Thyroid gland (tissue), 4 donors: ENCODE data around the gene ARHGEF16.

Experiments used
- POLR2A ChIP-seq, 2 donors: fragments of 450-650 bp; IDR thresholded peaks; one replicate each; pipeline ENCODE4 v1.6.1; 2017; ENCODE audit warnings: antibody characterized with exemption in 2 of 2, mild to moderate bottlenecking in 2 of 2, moderate library complexity in 1 of 2
- TF ChIP-seq, protein P1 (sequence below), 6 experiments: fragments of 200-600 bp in 3 of 6; fragments of 450-650 bp in 3 of 6; sonication (generic) in 3 of 6; IDR thresholded peaks; one replicate each; pipeline ENCODE4 v1.5.1; 2016 to 2019; ENCODE audit warnings: antibody characterized with exemption in 6 of 6, mild to moderate bottlenecking in 2 of 6, inconsistent platforms in 1 of 6, moderate library complexity in 1 of 6

DNA sequence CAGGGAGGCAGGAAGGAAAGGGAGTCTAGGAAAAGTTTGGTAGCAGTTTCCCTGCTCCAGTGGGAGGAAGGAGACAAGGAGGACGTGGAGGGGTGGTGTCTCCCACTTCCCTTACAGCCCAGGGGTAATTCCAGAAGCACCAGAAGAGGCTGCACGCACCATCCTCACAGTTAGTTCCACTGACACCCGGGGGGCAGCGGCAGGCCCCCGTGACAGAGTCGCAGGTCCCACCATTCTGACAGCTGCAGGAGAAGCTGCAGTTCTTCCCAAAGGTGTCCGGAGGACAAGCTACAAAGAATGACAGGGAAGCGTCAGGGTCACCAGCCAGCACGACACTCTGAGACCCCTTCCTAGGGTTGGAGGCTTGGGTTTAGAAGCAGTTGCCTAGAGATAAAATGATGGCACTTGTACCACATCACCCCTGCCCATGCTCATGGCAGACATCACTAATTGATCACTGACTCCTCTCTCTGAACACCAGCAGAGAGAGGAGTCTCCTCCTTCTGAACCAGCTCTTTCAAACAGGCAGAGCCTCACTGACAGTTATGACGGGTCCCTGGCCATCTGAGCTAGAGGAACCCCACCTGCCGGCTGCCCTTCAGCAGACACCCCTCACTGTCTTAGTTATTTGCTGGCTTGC is 53.3 kb downstream of the ARHGEF16 start:
- TF ChIP-seq POLR2A (IDR thresholded peaks at IDR 0.05) = no peak
- TF ChIP-seq, protein P1, sequence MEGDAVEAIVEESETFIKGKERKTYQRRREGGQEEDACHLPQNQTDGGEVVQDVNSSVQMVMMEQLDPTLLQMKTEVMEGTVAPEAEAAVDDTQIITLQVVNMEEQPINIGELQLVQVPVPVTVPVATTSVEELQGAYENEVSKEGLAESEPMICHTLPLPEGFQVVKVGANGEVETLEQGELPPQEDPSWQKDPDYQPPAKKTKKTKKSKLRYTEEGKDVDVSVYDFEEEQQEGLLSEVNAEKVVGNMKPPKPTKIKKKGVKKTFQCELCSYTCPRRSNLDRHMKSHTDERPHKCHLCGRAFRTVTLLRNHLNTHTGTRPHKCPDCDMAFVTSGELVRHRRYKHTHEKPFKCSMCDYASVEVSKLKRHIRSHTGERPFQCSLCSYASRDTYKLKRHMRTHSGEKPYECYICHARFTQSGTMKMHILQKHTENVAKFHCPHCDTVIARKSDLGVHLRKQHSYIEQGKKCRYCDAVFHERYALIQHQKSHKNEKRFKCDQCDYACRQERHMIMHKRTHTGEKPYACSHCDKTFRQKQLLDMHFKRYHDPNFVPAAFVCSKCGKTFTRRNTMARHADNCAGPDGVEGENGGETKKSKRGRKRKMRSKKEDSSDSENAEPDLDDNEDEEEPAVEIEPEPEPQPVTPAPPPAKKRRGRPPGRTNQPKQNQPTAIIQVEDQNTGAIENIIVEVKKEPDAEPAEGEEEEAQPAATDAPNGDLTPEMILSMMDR (IDR thresholded peaks at IDR 0.05) = no peak
